Left renal cortex interstitium (tissue), 4 donors: ENCODE data around the gene TBC1D22A. TPM values are rescaled to one million over a fixed set of nuclear protein-coding genes. Genes with fewer than 3 reads are reported as not detected.
"Not testable (repeated sequence)": the region's sequence is repeated elsewhere in the genome, so short reads cannot be mapped to it uniquely, and the experiment has no call there.

Experiments used
- DNase-seq, 4 donors: peaks; one replicate each; pipeline ENCODE4 v3.0.0-alpha.2; 2013; ENCODE audit warnings: low read depth in 4 of 4, low spot score in 2 of 4, missing footprints in 1 of 4
- polyA plus RNA-seq, 4 donors: library from polyadenylated mRNA; unstranded; fragments of 120-200 nt; gene quantifications; one replicate each; pipeline ENCODE4 v1.2.1, GENCODE V29; 2013; ENCODE audit not compliant: insufficient read length in 4 of 4

The TBC1D22A gene
- polyA plus RNA-seq, 4 donors: 17.1 to 19.2 (median 18.4) TPM

GRCh38 chr22:47166446-47167016 lies 404.1 kb downstream of the TBC1D22A start:
- DNase-seq: no peak

- DNase-seq: no peak
Observed at GRCh38 chr22:47167056-47167455, 404.6 kb downstream of the TBC1D22A start.

GRCh38 chr22:47167921-47168320 lies 405.5 kb downstream of the TBC1D22A start:
- not testable (repeated sequence) for DNase-seq

- DNase-seq: no peak
Observed at GRCh38 chr22:47168441-47168840, 406.0 kb downstream of the TBC1D22A start.

- no peak for DNase-seq
Observed at GRCh38 chr22:47168900-47169800, 406.7 kb downstream of the TBC1D22A start.

- no peak for DNase-seq
Observed at GRCh38 chr22:47169801-47170140, 407.3 kb downstream of the TBC1D22A start.

- not testable (repeated sequence) for DNase-seq
Observed at GRCh38 chr22:47170511-47171440, 408.3 kb downstream of the TBC1D22A start.

GRCh38 chr22:47171441-47172221 lies 409.2 kb downstream of the TBC1D22A start:
- no peak for DNase-seq

- no peak for DNase-seq
Observed at GRCh38 chr22:47172771-47173534, 410.5 kb downstream of the TBC1D22A start.

GRCh38 chr22:47173535-47174021 lies 411.1 kb downstream of the TBC1D22A start:
- DNase-seq: no peak

- no peak for DNase-seq
Observed at GRCh38 chr22:47174096-47174495, 411.6 kb downstream of the TBC1D22A start.

GRCh38 chr22:47174671-47175112 lies 412.2 kb downstream of the TBC1D22A start:
- no peak for DNase-seq

- DNase-seq: no peak
Observed at GRCh38 chr22:47175151-47176025, 412.9 kb downstream of the TBC1D22A start.

- DNase-seq: no peak
Observed at GRCh38 chr22:47176026-47176389, 413.6 kb downstream of the TBC1D22A start.

- DNase-seq: no peak
Observed at GRCh38 chr22:47176573-47177333, 414.3 kb downstream of the TBC1D22A start.

GRCh38 chr22:47177334-47177815 lies 414.9 kb downstream of the TBC1D22A start:
- no peak for DNase-seq

- DNase-seq: no peak
Observed at GRCh38 chr22:47178339-47178738, 415.9 kb downstream of the TBC1D22A start.
